A549 (cell line): ENCODE data around the gene CIAPIN1. TPM values are rescaled to one million over a fixed set of nuclear protein-coding genes. Genes with fewer than 3 reads are reported as not detected.

Experiments used
- ATAC-seq, 2 experiments: fragments of 200-7000 bp in 1 of 2; fragments of >200 bp in 1 of 2; cut with Nextera tagmentation in 1 of 2; cut with Tn5 transposase in 1 of 2; 3 replicates each; pipeline versions ENCODE4 v1.8.0 to v1.9.1; 2018 to 2020; ENCODE audit warnings: mild to moderate bottlenecking in 1 of 2, moderate library complexity in 1 of 2
- CTCF ChIA-PET: fragments of 300-600 bp; sonication (Branson Sonifier 250); formaldehyde crosslinking; extraction: SDS; loops from one replicate; lab custom pipeline; 2021; ENCODE audit warnings: antibody characterized with exemption, inconsistent platforms; lab: Yijun Ruan, JAX
- POLR2A ChIA-PET: fragments of 350-600 bp; formaldehyde crosslinking; extraction: SDS; loops from one replicate; lab custom pipeline; 2021; ENCODE audit warnings: antibody characterized with exemption, inconsistent platforms; lab: Yijun Ruan, JAX
- DNase-seq, 2 experiments: peaks; one replicate each; pipeline versions ENCODE4 v3.0.0 to v3.0.0-alpha.2; 2011 to 2016; ENCODE audit warnings: low read depth in 1 of 2, low spot score in 1 of 2
- FAIRE-seq: peaks from 2 replicates; lab custom pipeline; 2011; peaks lifted over from hg19 to GRCh38; lab: Jason Lieb, UNC
- H3K27ac ChIP-seq, 2 experiments: fragments of >200 bp; sonication (Bioruptor Twin); formaldehyde crosslinking; 3 replicates each; pipeline ENCODE4 v1.5.1; 2016 to 2017
- H3K4me1 ChIP-seq: fragments of >200 bp; sonication (Bioruptor Twin); formaldehyde crosslinking; 3 replicates; pipeline ENCODE4 v1.6.1; 2016
- H3K4me2 ChIP-seq: fragments of >200 bp; sonication (Bioruptor Twin); formaldehyde crosslinking; 3 replicates; pipeline ENCODE4 v1.6.1; 2016
- H3K4me3 ChIP-seq: fragments of >200 bp; sonication (Bioruptor Twin); formaldehyde crosslinking; 3 replicates; pipeline ENCODE4 v1.5.1; 2016
- H3K9me3 ChIP-seq: fragments of >200 bp; sonication (Bioruptor Twin); formaldehyde crosslinking; 3 replicates; pipeline ENCODE4 v1.6.1; 2016
- BCL3 ChIP-seq: fragments of >200 bp; sonication (Bioruptor Twin); formaldehyde crosslinking; IDR thresholded peaks from 3 replicates; pipeline ENCODE4 v1.6.1; 2016
- CHD4 ChIP-seq: fragments of 200-600 bp; sonication (generic); IDR thresholded peaks from 2 replicates; pipeline ENCODE4 v1.6.1; 2016; ENCODE audit warnings: antibody characterized with exemption, mild to moderate bottlenecking, borderline replicate concordance
- CTCF ChIP-seq: fragments of >200 bp; sonication (Bioruptor Twin); formaldehyde crosslinking; IDR thresholded peaks from 3 replicates; pipeline ENCODE4 v1.5.1; 2016
- ESRRA ChIP-seq: fragments of 150-350 bp; IDR thresholded peaks from 2 replicates; pipeline ENCODE4 v1.6.1; 2014; ENCODE audit warnings: mild to moderate bottlenecking, low read length, borderline replicate concordance
- FOSB ChIP-seq: fragments of 250-450 bp; sonication (Bioruptor Pico); IDR thresholded peaks from 2 replicates; pipeline ENCODE4 v1.5.0; 2020; ENCODE audit warnings: mild to moderate bottlenecking, moderate library complexity
- FOSL2 ChIP-seq, 2 experiments: fragments of 450-650 bp in 1 of 2; fragments of >200 bp in 1 of 2; sonication (Bioruptor Twin) in 1 of 2; formaldehyde crosslinking; IDR thresholded peaks; 2 replicates each; pipeline versions ENCODE4 v1.5.0 to v1.6.1; 2016 to 2020; ENCODE audit warnings: mild to moderate bottlenecking in 1 of 2, moderate library complexity in 1 of 2
- GATA3 ChIP-seq: IDR thresholded peaks from 2 replicates; pipeline ENCODE4 v1.6.1; 2012; ENCODE audit warnings: borderline replicate concordance
- HEYL ChIP-seq: fragments of 250-450 bp; sonication (Bioruptor Pico); IDR thresholded peaks from 2 replicates; pipeline ENCODE4 v1.8.0; 2021; ENCODE audit warnings: mild to moderate bottlenecking, moderate library complexity
- HOXA7 ChIP-seq: fragments of 250-450 bp; sonication (Bioruptor Pico); IDR thresholded peaks from 2 replicates; pipeline ENCODE4 v1.5.0; 2020; ENCODE audit warnings: mild to moderate bottlenecking, moderate library complexity
- MAFK ChIP-seq: fragments of 450-650 bp; IDR thresholded peaks from 2 replicates; pipeline ENCODE4 v1.6.1; 2014; ENCODE audit not compliant: partially characterized antibody
- NPAS2 ChIP-seq: fragments of 250-450 bp; sonication (Bioruptor Pico); IDR thresholded peaks from 2 replicates; pipeline ENCODE4 v1.8.0; 2022; ENCODE audit warnings: mild to moderate bottlenecking, moderate library complexity, borderline replicate concordance
- REST ChIP-seq: fragments of 200-600 bp; sonication (generic); IDR thresholded peaks from 2 replicates; pipeline ENCODE4 v1.6.1; 2016; ENCODE audit warnings: antibody characterized with exemption, mild to moderate bottlenecking, moderate library complexity
- RNF2 ChIP-seq: fragments of 200-600 bp; sonication (generic); IDR thresholded peaks from 2 replicates; pipeline ENCODE4 v1.6.1; 2016; ENCODE audit warnings: low read depth, mild to moderate bottlenecking, antibody characterized with exemption, moderate library complexity, borderline replicate concordance
- SREBF2 ChIP-seq: fragments of 450-650 bp; IDR thresholded peaks from 2 replicates; pipeline ENCODE4 v1.6.1; 2014; ENCODE audit warnings: mild to moderate bottlenecking, moderate library complexity
- WGBS: methylation state at CpG from one replicate; pipeline ENCODE4 v1.1.6; 2017; ENCODE audit errors: missing lambda C conversion rate; 5-methylcytosine and 5-hydroxymethylcytosine counted together
- polyA plus RNA-seq, 4 experiments: library from polyadenylated mRNA; depleted of rRNA in 3 of 4; stranded (reverse); fragments of >200 nt; fragmentation: RNase III in 1 of 4; extraction: RNeasy Plus Mini Kit Qiagen cat#74134 plus additional on column Dnase treatment in 1 of 4; gene quantifications; 2 replicates in 3 of 4; 3 replicates in 1 of 4; pipeline ENCODE4 v1.2.3, GENCODE V29; 2011 to 2017

Gene CIAPIN1
- polyA plus RNA-seq, 2 of the 4 experiments (the other 2 are of a cell fraction): 71.5 to 101 TPM

DNA sequence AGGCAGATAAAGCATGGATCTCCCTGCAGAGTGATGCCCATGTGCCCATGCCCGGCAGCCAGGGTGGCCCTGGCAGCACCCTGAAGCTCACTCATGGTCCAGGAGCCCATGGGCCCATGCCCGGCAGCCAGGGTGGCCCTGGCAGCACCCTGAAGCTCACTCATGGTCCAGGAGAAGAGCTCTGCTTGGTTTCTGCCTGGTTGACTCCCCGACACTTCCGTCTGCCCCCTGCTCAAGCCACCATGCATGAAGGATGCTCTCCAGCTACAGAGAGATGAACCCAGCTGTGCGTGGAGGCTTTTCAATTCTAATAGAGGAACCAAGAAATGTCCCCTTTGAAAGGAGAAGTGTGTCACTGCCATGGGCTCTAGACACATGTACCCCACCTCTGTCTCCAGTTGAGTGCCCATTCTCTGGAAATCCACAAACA, 33.9 kb downstream of the CIAPIN1 start:
- 76% methylated on average over 4 of the region's 5 CpGs for WGBS
- no peak overlapping the region for H3K27ac ChIP-seq
- no peak for DNase-seq
- no peak for ATAC-seq
- no peak overlapping the region for H3K4me2 ChIP-seq
- TF ChIP-seq ESRRA (no peak), SREBF2 (no peak), FOSL2 (IDR thresholded peaks at IDR 0.05) (no peak), FOSL2 (CRISPR knock-in tag; IDR thresholded peaks at IDR 0.05) (no peak), NPAS2 (CRISPR knock-in tag) (no peak), MAFK (no peak), REST (no peak), CTCF (no peak), HOXA7 (no peak), BCL3 (no peak)
- H3K4me1 ChIP-seq: peaks cover 12% of the 10 kb centered on the region
- H3K9me3 ChIP-seq: no peaks in the 10 kb centered on the region
- CTCF ChIA-PET: interaction anchor here (1.2 to 16.7 kb wide), 7 partner anchors 9 to 108 kb away, joined by 3 to 709 read pairs (median 3); partner anchors contain the start of gene CCL17
- H3K4me3 ChIP-seq: no peak overlapping the region
- FAIRE-seq: no peak
- POLR2A ChIA-PET: no interaction called here

DNA sequence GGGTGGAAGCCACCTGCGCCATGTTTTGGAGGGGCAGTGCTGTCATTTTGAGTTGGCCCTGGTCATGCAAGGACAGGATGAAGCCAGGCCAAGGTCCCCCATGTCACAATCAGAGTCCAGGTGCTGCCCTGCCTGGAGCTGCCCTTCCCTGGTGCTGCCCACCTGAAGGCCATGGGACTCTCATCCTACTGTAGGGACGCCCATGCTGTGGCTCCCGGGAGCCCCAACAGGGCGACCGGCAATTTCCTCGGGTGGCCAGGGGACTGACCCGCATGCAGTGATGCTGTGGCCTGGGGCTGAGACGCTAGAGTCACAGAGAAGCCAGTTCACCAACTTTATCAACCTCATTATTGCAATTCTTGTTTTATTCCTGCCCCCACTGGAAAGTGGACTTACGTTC, 34.6 kb downstream of the CIAPIN1 start:
- Histone ChIP-seq H3K27ac (no peak overlapping the region), H3K4me1 (peaks cover 5% of the 10 kb centered on the region), H3K4me2 (no peak overlapping the region), H3K4me3 (no peak overlapping the region), H3K9me3 (no peaks in the 10 kb centered on the region)
- ChIA-PET CTCF (interaction anchor here (1.2 to 16.7 kb wide), 5 partner anchors 8 to 107 kb away, joined by 3 to 709 read pairs (median 5); partner anchors contain the start of gene CCL17), POLR2A (no interaction called here)
- ATAC-seq: no peak
- no peak for DNase-seq
- TF ChIP-seq FOSL2 (IDR thresholded peaks at IDR 0.05): no peak
- no peak for TF ChIP-seq FOSL2 (CRISPR knock-in tag; IDR thresholded peaks at IDR 0.05)
- WGBS: 77% methylated on average over 9 of the region's 9 CpGs
- FAIRE-seq: no peak

GRCh38 chr16:57411362-57411976, 35.7 kb downstream of the CIAPIN1 start:
- POLR2A ChIA-PET: no interaction called here

More at GRCh38 chr16:57411362-57411976, 35.7 kb downstream of the CIAPIN1 start:
- no peaks in the 10 kb centered on the region for H3K9me3 ChIP-seq
- WGBS: 69% methylated on average over 10 of the region's 12 CpGs
- no peak overlapping the region for H3K4me2 ChIP-seq
- TF ChIP-seq CTCF (no peak), GATA3 (no peak), BCL3 (no peak), HEYL (CRISPR knock-in tag) (no peak), SREBF2 (no peak), CHD4 (no peak), MAFK (no peak), NPAS2 (CRISPR knock-in tag) (no peak), ESRRA (no peak), RNF2 (no peak), FOSB (no peak)
- TF ChIP-seq, all 56 proteins: peak for 0
- CTCF ChIA-PET: interaction anchor here (0.6 to 16.7 kb wide), 5 partner anchors 11 to 106 kb away, joined by 3 to 709 read pairs (median 3); partner anchors contain the start of gene CX3CL1
- FAIRE-seq (no peak), ATAC-seq (no peak), DNase-seq (no peak)
- H3K27ac ChIP-seq: no peak overlapping the region
- no peak overlapping the region for H3K4me3 ChIP-seq
- H3K4me1 ChIP-seq: no peaks in the 10 kb centered on the region
